ENCODE results near the gene GAPDHS.

Gene GAPDHS

GRCh38 chr19:35545855-35546381 is 12.7 kb downstream of the GAPDHS start:
- TF ChIP-seq CTCF (IDR thresholded peaks at IDR 0.05; ENCODE audit: low read depth, low read length) = no peak

DNA sequence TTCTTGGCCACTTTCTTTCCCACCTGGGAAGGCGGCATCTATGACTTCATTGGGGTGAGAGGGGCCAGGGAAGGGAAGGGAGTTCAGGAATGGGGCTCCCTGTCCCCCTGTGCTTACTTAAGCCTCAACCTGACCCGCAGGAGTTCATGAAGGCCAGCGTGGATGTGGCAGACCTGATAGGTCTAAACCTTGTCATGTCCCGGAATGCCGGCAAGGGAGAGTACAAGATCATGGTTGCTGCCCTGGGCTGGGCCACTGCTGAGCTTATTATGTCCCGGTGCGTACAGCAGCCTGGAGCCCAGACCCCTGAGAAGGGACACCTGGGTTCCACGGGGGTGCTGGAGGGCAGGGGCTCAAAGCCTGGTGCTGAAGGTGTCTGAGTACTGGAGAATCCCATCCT is 13.3 kb downstream of the GAPDHS start:
- H3K4me3 ChIP-seq (ENCODE audit: low read depth, low read length) = peak overlapping the region; percentile 87
- TF ChIP-seq CTCF (IDR thresholded peaks at IDR 0.05; ENCODE audit: low read depth, low read length) = no peak

More at GRCh38 chr19:35545855-35546381, 12.7 kb downstream of the GAPDHS start:
- peak overlapping the region; percentile 87 for H3K4me3 ChIP-seq (ENCODE audit: low read depth, low read length)

DNA sequence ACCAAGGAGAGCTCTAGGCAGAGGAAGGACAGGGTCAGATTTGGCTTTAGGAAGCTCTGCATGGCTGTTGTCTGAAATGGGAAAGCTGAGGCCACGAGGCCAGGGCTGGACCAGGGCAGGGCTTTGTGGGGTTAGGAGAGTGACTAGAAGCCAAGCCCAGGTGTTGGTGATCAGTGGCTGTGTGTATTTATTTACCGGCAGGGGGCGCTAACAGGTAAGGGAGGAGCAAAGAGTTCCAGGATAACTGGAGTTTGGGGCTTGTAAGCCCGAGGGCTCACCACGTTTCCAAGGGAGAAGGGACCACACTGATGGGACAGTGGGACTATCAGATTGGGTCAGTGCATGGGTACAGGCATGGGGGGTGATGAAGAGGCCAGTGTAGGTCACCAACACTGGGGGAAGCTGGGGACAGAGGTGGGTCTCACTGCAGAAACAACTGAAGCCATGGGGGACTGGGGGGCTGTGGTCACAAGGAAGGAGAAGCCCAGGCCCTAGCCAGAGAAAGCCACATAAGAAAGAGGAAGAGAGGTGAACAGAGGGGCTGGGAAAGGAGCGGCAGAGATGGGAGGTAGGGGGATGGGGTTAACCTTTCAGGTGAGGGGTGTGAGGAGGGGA is 16.0 kb downstream of the GAPDHS start:
- TF ChIP-seq CTCF (IDR thresholded peaks at IDR 0.05; ENCODE audit: low read depth, low read length) = peak; percentile 63
- H3K4me3 ChIP-seq (ENCODE audit: low read depth, low read length) = no peak overlapping the region

GRCh38 chr19:35549879-35550523 is 16.7 kb downstream of the GAPDHS start:
- no peak overlapping the region for H3K4me3 ChIP-seq (ENCODE audit: low read depth, low read length)
- TF ChIP-seq CTCF (IDR thresholded peaks at IDR 0.05; ENCODE audit: low read depth, low read length) = no peak

DNA sequence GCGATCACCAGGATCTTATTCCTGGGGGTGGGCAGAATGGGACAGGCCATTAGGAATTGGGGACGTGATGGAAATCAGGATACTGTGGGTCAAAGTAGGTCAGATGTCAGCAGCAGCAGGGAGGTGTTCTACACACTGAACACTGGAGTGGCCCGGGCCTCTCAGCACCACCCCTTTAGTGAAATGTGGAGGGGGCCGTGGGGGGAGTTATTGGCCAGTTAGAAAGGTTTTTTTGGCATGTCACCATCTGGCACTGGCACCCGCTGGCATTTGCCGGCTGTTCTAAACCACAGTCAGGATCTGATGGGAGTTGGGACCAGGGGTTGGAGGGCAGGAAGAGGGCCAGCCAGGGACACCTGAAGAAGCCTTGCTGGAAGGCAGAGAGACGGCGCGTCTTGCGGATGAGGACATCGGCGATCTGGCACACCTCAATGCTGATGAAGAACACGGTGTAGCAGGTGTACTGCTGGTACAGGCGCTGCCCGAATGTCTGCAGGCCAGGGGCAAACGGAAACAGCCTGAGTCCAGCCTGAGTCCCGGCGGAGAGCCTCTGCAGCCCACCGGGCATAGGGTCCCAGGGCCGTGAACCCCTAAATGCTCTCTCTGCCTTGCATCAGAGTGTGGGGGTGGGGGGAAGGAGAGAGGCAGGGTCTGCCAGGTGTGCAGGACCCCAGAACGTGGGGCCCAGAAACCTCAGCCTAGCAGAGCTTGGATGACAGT is 18.0 kb downstream of the GAPDHS start:
- TF ChIP-seq CTCF (IDR thresholded peaks at IDR 0.05; ENCODE audit: low read depth, low read length) = no peak
- H3K4me3 ChIP-seq (ENCODE audit: low read depth, low read length) = no peak overlapping the region

GRCh38 chr19:35552534-35553384 is 19.5 kb downstream of the GAPDHS start:
- no peak overlapping the region for H3K4me3 ChIP-seq (ENCODE audit: low read depth, low read length)
- no peak for TF ChIP-seq CTCF (IDR thresholded peaks at IDR 0.05; ENCODE audit: low read depth, low read length)

All from WI38 (cell line).